Stimulated activated memory B cell treated with anti-CD40 and anti-IgM and Interleukin-4, amounts not matched to agents 10 μg/mL and 1 μg/mL and 100 μg/mL, for 72 hours (primary cell): ENCODE results near the gene NRSN2.
"Not testable (repeated sequence)": the region's sequence is repeated elsewhere in the genome, so short reads cannot be mapped to it uniquely, and the experiment has no call there.

Experiments used
- ATAC-seq: fragments of 150-1000 bp; cut with Tn5 transposase; 2 replicates; pipeline ENCODE4 v1.10.0; 2021
- H3K27ac Mint-ChIP-seq: one replicate; pipeline ENCODE4 v1.8.0; 2022; ENCODE audit warnings: mild to moderate bottlenecking, mixed read lengths
- H3K27me3 Mint-ChIP-seq: one replicate; pipeline ENCODE4 v1.8.0; 2022; ENCODE audit warnings: mixed read lengths
- H3K36me3 Mint-ChIP-seq: one replicate; pipeline ENCODE4 v1.8.0; 2022; ENCODE audit warnings: mixed read lengths
- H3K4me1 Mint-ChIP-seq: one replicate; pipeline ENCODE4 v1.8.0; 2022; ENCODE audit warnings: mixed read lengths
- H3K4me3 Mint-ChIP-seq: one replicate; pipeline ENCODE4 v1.8.0; 2022; ENCODE audit warnings: mild to moderate bottlenecking, moderate library complexity, mixed read lengths
- H3K9me3 Mint-ChIP-seq: one replicate; pipeline ENCODE4 v1.8.0; 2022; ENCODE audit warnings: mixed read lengths

The NRSN2 gene

DNA sequence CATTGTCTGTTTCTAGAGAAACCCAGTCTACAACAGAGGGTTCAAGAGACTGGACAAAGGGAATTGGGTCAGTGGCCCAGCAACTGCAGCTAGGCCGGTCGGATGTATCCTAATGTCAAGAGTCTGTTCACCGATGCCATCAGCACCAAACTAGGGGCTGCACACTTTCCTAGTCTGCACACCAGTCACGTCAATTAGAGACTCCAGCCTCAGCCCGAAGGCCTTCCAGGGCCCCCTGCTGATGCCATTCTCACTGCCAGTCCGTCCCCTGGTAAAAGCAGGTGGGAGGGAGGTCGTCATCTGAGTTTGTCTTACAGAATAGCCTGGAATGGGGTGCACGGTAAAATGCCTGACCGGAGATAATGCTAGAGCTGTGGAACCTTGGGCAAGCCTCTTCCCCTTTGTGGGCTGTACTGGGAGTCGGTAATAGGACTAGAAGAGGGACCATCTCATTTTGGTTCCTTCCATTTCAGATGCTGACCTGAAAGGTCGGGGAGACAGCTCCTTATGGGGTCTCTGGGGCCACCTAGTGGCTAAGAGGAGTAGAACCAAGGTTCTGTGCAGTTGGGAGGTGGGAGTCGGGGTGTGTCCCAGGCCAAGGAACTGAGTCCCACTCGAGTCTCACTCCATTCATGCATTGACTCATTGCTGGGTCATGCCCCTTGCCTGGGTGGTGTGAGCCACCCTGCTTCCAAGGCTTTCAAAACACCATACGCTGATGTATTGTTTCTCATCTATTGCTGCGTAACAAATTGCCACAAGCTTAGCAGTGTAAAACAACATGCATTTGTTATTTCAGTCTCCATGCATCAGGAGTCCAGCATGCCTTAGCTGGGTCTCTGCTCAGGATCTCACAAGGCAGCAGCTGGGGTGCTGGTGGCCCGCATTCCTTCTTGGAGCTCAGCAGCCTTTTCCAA lies 16.4 kb upstream of the NRSN2 start:
- Mint-ChIP-seq H3K27me3 (no peaks in the 10 kb centered on the region), H3K9me3 (no peaks in the 10 kb centered on the region), H3K4me3 (no peak overlapping the region), H3K4me1 (peaks cover 36% of the 10 kb centered on the region), H3K27ac (peak overlapping the region; percentile 7), H3K36me3 (peaks cover 5% of the 10 kb centered on the region)
- peak; percentile 63 for ATAC-seq

DNA sequence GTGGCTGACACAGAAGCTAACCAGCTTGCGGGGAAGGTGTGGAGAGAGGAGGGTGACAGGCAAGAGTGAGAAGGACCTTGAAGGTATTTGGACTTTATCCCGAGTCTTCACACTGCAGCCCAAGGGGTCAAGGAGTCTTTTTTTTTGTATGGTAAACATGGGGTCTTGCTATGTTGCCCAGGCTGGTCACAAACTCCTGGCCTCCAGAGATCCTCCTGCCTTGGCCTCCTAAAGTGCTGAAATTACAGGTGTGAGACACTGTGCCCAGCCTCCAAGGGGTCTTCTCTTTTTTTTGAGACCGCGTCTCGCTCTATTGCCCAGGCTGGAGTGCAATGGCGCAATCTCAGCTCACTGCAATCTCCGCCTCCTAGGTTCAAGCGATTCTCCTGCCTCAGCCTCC lies 12.3 kb upstream of the NRSN2 start:
- no peak overlapping the region for H3K27ac Mint-ChIP-seq
- H3K4me3 Mint-ChIP-seq, result no peak overlapping the region
- peaks cover 5% of the 10 kb centered on the region for H3K36me3 Mint-ChIP-seq
- ATAC-seq, result no peak
- no peaks in the 10 kb centered on the region for H3K9me3 Mint-ChIP-seq
- H3K4me1 Mint-ChIP-seq, result peaks cover 25% of the 10 kb centered on the region
- no peaks in the 10 kb centered on the region for H3K27me3 Mint-ChIP-seq

DNA sequence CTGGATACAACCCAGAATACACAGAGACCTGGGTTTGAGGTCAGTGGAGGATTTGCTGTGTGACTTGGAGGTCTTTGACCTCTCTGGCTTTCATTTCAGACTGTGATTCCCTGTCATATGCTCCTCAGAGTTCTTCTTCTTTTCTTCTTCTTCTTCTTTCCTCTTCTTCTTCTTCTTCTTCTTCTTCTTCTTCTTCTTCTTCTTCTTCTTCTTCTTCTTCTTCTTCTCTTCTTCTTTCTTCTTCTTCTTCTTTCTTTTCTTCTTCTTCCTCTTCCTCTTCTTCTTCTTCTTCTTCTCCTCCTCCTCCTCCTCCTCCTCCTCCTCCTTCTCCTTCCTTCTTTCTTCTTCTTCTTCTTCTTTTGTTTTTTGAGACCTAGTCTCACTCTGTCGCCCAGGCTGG lies 10.9 kb upstream of the NRSN2 start:
- ATAC-seq, H3K9me3 Mint-ChIP-seq, H3K36me3 Mint-ChIP-seq, H3K27ac Mint-ChIP-seq, H3K27me3 Mint-ChIP-seq, H3K4me3 Mint-ChIP-seq: not testable (repeated sequence)
- peaks cover 13% of the 10 kb centered on the region for H3K4me1 Mint-ChIP-seq

DNA sequence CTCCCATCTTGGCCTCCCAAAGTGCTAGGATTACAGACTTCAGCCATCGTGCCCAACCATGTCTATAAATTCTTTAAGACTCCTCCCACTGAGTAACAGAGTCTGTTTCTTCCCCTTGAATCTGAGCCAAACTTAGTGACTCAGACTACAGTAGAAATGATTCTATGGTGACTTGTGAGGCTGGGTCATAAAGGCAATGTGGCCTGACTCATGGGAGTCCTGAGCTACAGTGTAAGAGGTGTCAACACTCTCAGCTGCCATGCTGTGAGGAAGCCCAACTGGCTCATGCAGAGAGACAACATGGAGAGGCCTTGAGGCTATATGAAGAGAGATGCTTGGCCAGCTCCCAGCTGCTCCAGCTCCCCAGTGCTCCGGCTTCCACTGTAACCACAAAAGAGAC lies 5.2 kb upstream of the NRSN2 start:
- no peaks in the 10 kb centered on the region for H3K27me3 Mint-ChIP-seq
- peaks cover 15% of the 10 kb centered on the region for H3K36me3 Mint-ChIP-seq
- no peak overlapping the region for H3K4me3 Mint-ChIP-seq
- no peaks in the 10 kb centered on the region for H3K9me3 Mint-ChIP-seq
- H3K27ac Mint-ChIP-seq, result no peak overlapping the region
- ATAC-seq, result no peak
- H3K4me1 Mint-ChIP-seq, result peaks cover 14% of the 10 kb centered on the region

DNA sequence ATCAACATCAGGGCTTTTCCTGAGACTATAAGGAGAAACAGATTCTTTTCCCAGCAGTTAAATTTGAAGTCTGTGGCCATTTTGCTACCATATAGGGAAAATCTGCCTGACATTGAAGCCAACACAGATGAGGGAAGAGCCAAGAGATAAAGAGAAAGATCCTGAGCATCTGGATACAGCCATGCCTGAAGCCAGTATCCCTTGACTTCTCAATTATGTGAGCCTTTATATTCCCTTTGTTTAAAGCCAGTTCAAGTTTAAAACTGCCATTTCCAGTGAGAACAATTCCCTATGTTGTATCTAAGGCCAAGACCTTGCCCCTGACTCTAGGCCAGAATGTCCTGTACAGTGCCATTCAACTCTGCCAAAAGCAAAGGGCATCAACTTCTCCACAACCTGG lies 3.8 kb upstream of the NRSN2 start:
- Mint-ChIP-seq H3K9me3 (no peaks in the 10 kb centered on the region), H3K27ac (no peak overlapping the region), H3K36me3 (peaks cover 15% of the 10 kb centered on the region), H3K4me1 (peaks cover 17% of the 10 kb centered on the region), H3K4me3 (no peak overlapping the region), H3K27me3 (no peaks in the 10 kb centered on the region)
- no peak for ATAC-seq

DNA sequence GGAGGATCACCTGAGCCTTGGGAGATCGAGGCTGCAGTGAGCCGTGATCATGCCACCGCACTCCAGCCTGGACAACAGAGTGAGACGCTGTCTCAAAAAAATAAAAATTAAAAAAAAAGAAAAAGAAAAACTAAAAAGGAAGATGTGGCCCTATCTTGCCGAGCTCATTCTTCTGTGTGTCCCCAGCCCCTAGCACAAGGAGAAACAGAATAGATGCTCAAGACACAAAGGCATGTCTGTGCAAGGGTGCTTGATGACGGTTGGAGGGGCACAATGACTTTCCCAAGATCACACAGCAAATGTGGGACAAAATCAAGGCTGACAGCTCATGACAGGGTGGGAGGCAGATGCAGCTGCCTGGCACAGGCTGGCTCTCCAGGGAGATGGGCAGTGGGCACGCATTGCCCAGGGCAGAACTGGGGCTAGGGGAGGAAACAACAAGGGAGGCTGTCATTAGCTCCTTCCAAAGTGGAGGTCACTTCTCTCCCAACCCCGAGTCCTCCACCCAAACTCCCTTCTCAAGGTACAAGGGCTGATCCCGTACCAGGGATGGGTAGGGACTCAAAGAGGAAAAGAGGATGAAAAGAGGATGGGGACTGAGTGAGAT lies 775 bp upstream of the NRSN2 start:
- Mint-ChIP-seq H3K4me1 (peaks cover 21% of the 10 kb centered on the region), H3K9me3 (no peaks in the 10 kb centered on the region), H3K27ac (peak overlapping the region; percentile 83)

DNA sequence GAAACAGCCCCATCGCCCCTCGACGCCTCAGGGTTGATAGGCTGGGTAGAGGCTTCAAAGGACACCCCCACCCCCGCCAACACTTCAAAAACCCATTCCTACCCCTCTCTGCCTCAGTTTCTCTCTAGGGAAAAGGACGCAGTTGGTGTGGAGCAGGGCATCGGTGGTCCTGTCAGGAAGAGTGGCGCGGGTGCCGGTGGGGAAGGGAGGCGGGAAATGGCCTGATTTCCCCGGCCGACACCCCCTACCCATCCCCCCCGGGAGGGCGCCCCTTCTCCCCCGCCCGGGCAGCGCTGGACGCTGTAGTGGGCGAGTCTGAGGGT lies 367 bp downstream of the NRSN2 start:
- ATAC-seq, result no peak
- Mint-ChIP-seq H3K9me3 (no peaks in the 10 kb centered on the region), H3K27me3 (no peaks in the 10 kb centered on the region), H3K36me3 (peaks cover 10% of the 10 kb centered on the region), H3K27ac (peak overlapping the region; percentile 83), H3K4me1 (peaks cover 21% of the 10 kb centered on the region), H3K4me3 (peak overlapping the region; percentile 99)

More for the DNA sequence above, 775 bp upstream of the NRSN2 start:
- no peak for ATAC-seq
- Mint-ChIP-seq H3K36me3 (peaks cover 15% of the 10 kb centered on the region), H3K27me3 (no peaks in the 10 kb centered on the region), H3K4me3 (peak overlapping the region; percentile 99)

DNA sequence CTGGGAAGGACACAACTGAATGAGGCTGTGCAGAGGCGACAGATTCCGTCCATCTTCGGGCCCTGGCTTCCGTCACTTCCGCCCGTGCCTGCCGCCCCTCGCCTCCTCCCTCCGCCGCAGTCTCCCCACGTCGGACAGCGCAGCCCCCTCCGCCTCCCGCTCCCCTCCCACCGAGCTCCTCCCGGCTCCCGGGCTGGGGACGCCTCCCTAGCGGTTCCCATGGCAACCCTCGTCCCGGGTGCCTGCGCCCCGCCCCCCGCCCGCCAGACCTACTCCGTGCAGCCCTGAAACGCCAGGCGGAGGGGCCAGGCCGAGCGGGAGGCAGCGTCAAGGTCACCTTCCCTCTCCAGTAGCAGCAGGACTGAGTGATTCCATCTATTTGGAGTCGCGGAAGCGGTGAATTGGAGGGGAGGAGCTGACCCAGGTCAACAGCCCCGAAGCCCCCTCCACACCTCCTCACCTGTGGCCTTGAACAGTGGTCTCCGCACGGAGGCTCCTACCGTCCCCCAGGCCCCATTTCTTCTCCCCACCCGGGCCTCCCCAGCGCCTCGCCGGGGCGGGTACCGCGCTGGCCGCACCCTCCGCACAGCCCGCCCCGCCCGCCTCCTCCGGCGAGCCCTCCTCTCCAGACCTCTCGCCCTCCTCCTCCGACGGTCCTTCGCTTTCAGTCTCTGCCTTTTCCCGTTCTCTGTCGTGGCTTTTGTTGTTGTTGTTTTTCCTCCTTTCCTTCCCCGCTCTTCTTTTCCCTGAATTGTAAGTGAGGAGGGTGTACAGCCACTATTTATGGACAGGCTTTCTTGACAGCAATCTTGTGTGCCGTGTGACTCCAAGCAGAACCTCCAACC lies 951 bp downstream of the NRSN2 start:
- peak overlapping the region; percentile 83 for H3K27ac Mint-ChIP-seq
- no peaks in the 10 kb centered on the region for H3K9me3 Mint-ChIP-seq
- ATAC-seq, result peak; percentile 88
- H3K36me3 Mint-ChIP-seq, result peaks cover 10% of the 10 kb centered on the region
- H3K4me3 Mint-ChIP-seq, result peak overlapping the region; percentile 99
- peaks cover 21% of the 10 kb centered on the region for H3K4me1 Mint-ChIP-seq
- H3K27me3 Mint-ChIP-seq, result no peaks in the 10 kb centered on the region

DNA sequence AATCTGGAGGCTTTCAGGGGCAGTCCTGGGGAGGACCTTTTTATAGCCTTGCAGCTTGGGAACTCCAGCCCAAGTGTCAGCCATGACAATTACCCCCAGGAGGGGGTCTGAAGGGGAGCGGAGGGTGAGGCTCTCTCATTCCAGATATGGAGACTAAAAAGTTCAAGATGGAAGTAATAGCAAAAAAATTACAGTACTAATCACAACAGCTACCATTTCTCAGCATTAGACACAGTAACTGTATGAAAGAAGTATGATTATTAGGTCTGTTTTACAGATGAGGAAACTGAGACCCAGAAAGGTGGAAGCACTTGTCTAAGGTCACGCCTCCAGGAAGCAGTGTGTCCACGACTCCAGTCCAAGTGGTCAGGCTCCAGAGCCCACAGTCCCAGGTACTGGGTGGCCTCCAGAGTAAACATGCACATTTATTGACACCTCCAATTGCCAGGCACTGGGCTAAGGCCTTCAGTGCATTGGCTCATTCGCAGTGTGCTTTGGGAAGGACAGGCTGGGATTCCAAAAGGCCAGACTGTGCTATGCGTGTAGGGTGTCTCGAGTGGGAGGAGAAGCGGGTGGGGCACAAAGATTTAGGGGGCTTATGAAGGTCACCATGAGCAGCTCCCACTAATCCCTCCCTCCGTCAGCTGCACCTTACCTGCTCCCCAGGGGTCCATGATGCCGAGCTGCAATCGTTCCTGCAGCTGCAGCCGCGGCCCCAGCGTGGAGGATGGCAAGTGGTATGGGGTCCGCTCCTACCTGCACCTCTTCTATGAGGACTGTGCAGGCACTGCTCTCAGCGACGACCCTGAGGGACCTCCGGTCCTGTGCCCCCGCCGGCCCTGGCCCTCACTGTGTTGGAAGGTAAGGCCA lies 2.3 kb downstream of the NRSN2 start:
- Mint-ChIP-seq H3K4me1 (peaks cover 23% of the 10 kb centered on the region), H3K9me3 (no peaks in the 10 kb centered on the region), H3K4me3 (no peak overlapping the region), H3K27me3 (no peaks in the 10 kb centered on the region), H3K36me3 (peaks cover 16% of the 10 kb centered on the region), H3K27ac (peak overlapping the region; percentile 83)
- ATAC-seq, result no peak

DNA sequence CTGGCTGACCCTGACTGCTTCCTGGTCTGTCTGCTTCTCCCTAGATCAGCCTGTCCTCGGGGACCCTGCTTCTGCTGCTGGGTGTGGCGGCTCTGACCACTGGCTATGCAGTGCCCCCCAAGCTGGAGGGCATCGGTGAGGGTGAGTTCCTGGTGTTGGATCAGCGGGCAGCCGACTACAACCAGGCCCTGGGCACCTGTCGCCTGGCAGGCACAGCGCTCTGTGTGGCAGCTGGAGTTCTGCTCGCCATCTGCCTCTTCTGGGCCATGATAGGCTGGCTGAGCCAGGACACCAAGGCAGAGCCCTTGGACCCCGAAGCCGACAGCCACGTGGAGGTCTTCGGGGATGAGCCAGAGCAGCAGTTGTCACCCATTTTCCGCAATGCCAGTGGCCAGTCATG lies 6.3 kb downstream of the NRSN2 start:
- ATAC-seq, result no peak
- no peaks in the 10 kb centered on the region for H3K9me3 Mint-ChIP-seq
- H3K4me1 Mint-ChIP-seq, result peaks cover 19% of the 10 kb centered on the region
- H3K27me3 Mint-ChIP-seq, result no peaks in the 10 kb centered on the region
- H3K4me3 Mint-ChIP-seq, result no peak overlapping the region
- peaks cover 7% of the 10 kb centered on the region for H3K36me3 Mint-ChIP-seq
- no peak overlapping the region for H3K27ac Mint-ChIP-seq

DNA sequence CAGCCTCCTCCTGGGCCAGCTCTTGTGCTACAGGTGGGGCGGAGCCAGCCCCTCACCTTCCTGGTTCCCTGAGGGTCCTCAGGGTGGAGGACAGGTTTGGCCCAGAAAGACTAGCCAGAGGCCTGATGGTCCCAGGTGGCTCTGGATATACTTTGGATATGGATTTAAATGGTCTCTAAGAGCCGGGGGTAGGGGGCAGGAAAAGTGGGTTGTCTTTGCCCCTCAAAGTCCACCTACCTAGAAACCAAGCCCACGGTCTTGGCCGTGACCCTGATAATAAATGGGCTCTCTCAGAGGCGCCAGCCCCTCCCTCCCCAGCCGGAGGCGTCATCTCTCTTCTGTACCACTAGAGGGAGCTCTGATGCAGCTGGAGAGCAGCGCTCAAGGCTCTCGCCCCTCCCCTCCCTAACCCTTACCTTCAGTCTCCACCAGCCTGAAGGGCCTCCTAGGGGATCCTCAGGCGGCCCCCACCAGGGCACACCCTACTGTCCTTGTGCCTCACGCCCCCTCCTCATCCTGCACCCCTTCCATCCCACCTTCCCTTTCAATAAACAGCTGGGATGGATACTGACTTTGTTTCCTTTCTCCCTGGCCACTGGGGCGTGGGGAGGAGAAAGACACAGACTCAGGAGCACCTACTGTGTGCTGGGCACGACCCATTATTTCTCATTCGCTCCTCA lies 7.5 kb downstream of the NRSN2 start:
- no peak overlapping the region for H3K4me3 Mint-ChIP-seq
- no peaks in the 10 kb centered on the region for H3K27me3 Mint-ChIP-seq
- H3K36me3 Mint-ChIP-seq, result peaks cover 7% of the 10 kb centered on the region

DNA sequence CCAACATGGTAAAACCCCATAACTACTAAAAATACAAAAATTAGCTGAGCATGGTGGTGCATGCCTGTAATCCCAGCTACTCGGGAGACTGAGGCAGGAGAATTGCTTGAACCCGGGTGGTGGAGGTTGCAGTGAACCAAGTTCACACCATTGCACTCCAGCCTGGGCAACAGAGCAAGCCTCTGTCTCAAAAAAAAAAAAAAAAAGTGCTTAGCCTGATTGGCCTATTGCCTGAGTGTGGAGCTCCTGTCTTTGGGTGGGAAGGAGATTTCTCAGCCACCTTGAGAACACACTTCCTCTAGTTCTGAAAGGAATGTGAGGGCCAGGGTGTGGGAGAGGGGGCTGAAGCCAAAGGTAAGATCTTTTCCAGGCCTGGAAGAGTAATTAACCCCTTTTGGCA lies 9.2 kb downstream of the NRSN2 start:
- H3K36me3 Mint-ChIP-seq, H3K9me3 Mint-ChIP-seq, ATAC-seq, H3K27me3 Mint-ChIP-seq, H3K27ac Mint-ChIP-seq, H3K4me3 Mint-ChIP-seq: not testable (repeated sequence)
- peaks cover 17% of the 10 kb centered on the region for H3K4me1 Mint-ChIP-seq

More for the DNA sequence above, 7.5 kb downstream of the NRSN2 start:
- Mint-ChIP-seq H3K4me1 (peaks cover 11% of the 10 kb centered on the region), H3K27ac (peak overlapping the region; percentile 45), H3K9me3 (no peaks in the 10 kb centered on the region)
- peak; percentile 97 for ATAC-seq

DNA sequence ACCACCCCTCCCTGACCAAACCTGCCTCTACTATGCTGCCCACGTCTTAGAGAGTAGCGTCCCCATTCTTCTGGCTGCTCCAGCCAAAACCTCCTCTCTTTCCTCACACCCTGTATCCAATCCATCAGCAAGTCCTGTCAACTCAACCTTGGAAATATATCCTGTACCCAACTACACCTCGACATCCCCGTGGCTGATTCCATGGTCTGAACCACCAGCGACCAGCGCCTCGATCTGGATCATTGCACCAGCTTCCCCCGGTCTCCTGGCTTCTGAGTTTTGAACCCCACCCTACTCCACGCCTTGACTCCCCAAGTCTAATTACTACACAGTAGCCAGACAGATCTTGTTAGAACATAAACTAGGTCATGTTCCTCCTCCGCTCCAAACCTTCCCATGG lies 9.8 kb downstream of the NRSN2 start:
- Mint-ChIP-seq H3K27me3 (no peaks in the 10 kb centered on the region), H3K4me3 (no peak overlapping the region), H3K9me3 (no peaks in the 10 kb centered on the region), H3K27ac (no peak overlapping the region), H3K36me3 (peaks cover 7% of the 10 kb centered on the region), H3K4me1 (peaks cover 23% of the 10 kb centered on the region)
- no peak for ATAC-seq

DNA sequence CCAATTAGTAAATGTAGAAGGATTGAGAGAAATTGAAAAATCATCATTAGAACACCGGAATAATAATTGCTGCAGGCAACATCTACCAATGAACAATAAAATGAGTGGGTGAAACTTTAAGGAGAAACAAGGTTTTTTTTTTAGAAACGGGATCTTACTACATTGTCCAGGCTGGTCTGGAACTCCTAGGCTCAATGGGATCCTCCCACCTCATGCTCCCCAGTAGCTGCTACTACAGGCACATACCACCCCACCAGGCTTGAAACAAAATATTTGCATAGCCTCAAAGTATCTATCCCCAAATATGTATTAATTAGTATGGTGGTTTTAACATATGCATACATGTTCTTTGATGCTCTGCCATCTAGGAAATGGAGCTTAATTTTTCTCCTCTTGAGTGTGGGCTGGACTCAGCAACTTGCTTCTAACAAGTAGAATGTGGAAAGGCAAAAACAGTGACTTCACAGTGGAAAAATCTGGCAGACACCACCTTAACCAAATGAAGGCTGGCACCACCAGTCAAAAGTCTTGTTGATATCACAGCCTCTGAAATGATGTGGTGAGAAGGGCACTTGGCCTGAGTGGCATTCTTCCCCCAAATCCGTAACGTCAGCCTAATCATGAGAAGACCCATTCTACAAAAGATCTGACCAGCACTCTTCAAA lies 12.1 kb downstream of the NRSN2 start:
- Mint-ChIP-seq H3K36me3 (no peaks in the 10 kb centered on the region), H3K27ac (no peak overlapping the region), H3K4me3 (no peak overlapping the region), H3K4me1 (peaks cover 35% of the 10 kb centered on the region), H3K9me3 (no peaks in the 10 kb centered on the region), H3K27me3 (no peaks in the 10 kb centered on the region)
- ATAC-seq, result no peak
